Right lobe of liver (tissue), 4 donors: ENCODE data around the gene TGFBR3L.
"Not testable (repeated sequence)": the region's sequence is repeated elsewhere in the genome, so short reads cannot be mapped to it uniquely, and the experiment has no call there.

Experiments used
- POLR2A ChIP-seq: fragments of 450-650 bp; IDR thresholded peaks from one replicate; pipeline ENCODE4 v1.6.1; 2017; ENCODE audit warnings: antibody characterized with exemption, mild to moderate bottlenecking
- TF ChIP-seq, protein P1 (sequence below), 4 donors: fragments of 200-600 bp in 3 of 4; fragments of 450-650 bp in 1 of 4; IDR thresholded peaks; one replicate each; pipeline versions ENCODE4 v1.5.1 to v1.8.0; 2016 to 2022; ENCODE audit warnings: antibody characterized with exemption in 4 of 4, mild to moderate bottlenecking in 2 of 4
- donor health status: DM: no; HTN: no; CAD: no.
- donor health status: DM: no; HTN: no; CAD: no.
- donor health status: DM: no; HTN: yes; CAD: no.

GRCh38 chr19:7961082-7961481 is 46.5 kb downstream of the TGFBR3L start:
- TF ChIP-seq, protein P1, sequence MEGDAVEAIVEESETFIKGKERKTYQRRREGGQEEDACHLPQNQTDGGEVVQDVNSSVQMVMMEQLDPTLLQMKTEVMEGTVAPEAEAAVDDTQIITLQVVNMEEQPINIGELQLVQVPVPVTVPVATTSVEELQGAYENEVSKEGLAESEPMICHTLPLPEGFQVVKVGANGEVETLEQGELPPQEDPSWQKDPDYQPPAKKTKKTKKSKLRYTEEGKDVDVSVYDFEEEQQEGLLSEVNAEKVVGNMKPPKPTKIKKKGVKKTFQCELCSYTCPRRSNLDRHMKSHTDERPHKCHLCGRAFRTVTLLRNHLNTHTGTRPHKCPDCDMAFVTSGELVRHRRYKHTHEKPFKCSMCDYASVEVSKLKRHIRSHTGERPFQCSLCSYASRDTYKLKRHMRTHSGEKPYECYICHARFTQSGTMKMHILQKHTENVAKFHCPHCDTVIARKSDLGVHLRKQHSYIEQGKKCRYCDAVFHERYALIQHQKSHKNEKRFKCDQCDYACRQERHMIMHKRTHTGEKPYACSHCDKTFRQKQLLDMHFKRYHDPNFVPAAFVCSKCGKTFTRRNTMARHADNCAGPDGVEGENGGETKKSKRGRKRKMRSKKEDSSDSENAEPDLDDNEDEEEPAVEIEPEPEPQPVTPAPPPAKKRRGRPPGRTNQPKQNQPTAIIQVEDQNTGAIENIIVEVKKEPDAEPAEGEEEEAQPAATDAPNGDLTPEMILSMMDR (IDR thresholded peaks at IDR 0.05), result not testable (repeated sequence)
- TF ChIP-seq POLR2A, result not testable (repeated sequence)
